ENCODE data around the gene AP3S1. TPM values are rescaled to one million over a fixed set of nuclear protein-coding genes. Genes with fewer than 3 reads are reported as not detected.

The AP3S1 gene
- total RNA-seq, result 100 to 1,000 TPM in 2 of 4 donors, 10 to 100 TPM in 2; 69.5 to 175 (median 109) TPM

GRCh38 chr5:115841382-115842088, at the start of gene AP3S1, which contains the start of gene ATG12:
Gene AP3S1 (plus strand): TSS chr5:115841935. CDS start chr5:115842038, 103 bp downstream.
Gene ATG12 (minus strand): TSS chr5:115841565. CDS start chr5:115841552, 13 bp downstream.
- TF ChIP-seq CTCF (IDR thresholded peaks at IDR 0.05; ENCODE audit: low read depth), result no peak

GRCh38 chr5:115795700-115796099, 46.0 kb upstream of the AP3S1 start:
- no peak for TF ChIP-seq CTCF (IDR thresholded peaks at IDR 0.05; ENCODE audit: low read depth)

GRCh38 chr5:115796656-115797055, 45.1 kb upstream of the AP3S1 start:
- TF ChIP-seq CTCF (IDR thresholded peaks at IDR 0.05; ENCODE audit: low read depth), result no peak

GRCh38 chr5:115798252-115798651, 43.5 kb upstream of the AP3S1 start:
- no peak for TF ChIP-seq CTCF (IDR thresholded peaks at IDR 0.05; ENCODE audit: low read depth)

GRCh38 chr5:115800108-115800507, 41.6 kb upstream of the AP3S1 start:
- no peak for TF ChIP-seq CTCF (IDR thresholded peaks at IDR 0.05; ENCODE audit: low read depth)

- TF ChIP-seq CTCF (IDR thresholded peaks at IDR 0.05; ENCODE audit: low read depth), result no peak
Measured at GRCh38 chr5:115801152-115801551, 40.6 kb upstream of the AP3S1 start.

- no peak for TF ChIP-seq CTCF (IDR thresholded peaks at IDR 0.05; ENCODE audit: low read depth)
Measured at GRCh38 chr5:115801984-115802383, 39.8 kb upstream of the AP3S1 start.

Data from subcutaneous adipose tissue (tissue), 4 donors.